HEK293T (cell line): ENCODE measurements around the gene NUDC.

ENCODE experiments used
- CTCF ChIA-PET: fragments of 350-600 bp; formaldehyde crosslinking; extraction: SDS; loops from one replicate; lab custom pipeline; 2021; ENCODE audit warnings: antibody characterized with exemption, inconsistent platforms; lab: Yijun Ruan, JAX
- POLR2A ChIA-PET: fragments of 350-600 bp; formaldehyde crosslinking; extraction: SDS; loops from one replicate; lab custom pipeline; 2020; ENCODE audit warnings: antibody characterized with exemption, inconsistent platforms; lab: Yijun Ruan, JAX
- DNase-seq: peaks from one replicate; pipeline ENCODE4 v3.0.0; 2012; ENCODE audit warnings: mixed read lengths; ENCODE audit errors: extremely low spot score
- ARNT ChIP-seq: fragments of 450-650 bp; IDR thresholded peaks from 2 replicates; pipeline ENCODE4 v1.6.1; 2017; ENCODE audit warnings: mild to moderate bottlenecking
- BHLHE40 ChIP-seq: fragments of 450-650 bp; IDR thresholded peaks from 2 replicates; pipeline ENCODE4 v1.6.1; 2016; ENCODE audit warnings: mild to moderate bottlenecking, moderate library complexity, borderline replicate concordance
- CTBP1 ChIP-seq: fragments of 450-650 bp; IDR thresholded peaks from 2 replicates; pipeline ENCODE4 v1.6.1; 2016; ENCODE audit warnings: borderline replicate concordance
- ELF4 ChIP-seq: fragments of 450-650 bp; IDR thresholded peaks from 2 replicates; pipeline ENCODE4 v1.6.1; 2017; ENCODE audit warnings: antibody characterized with exemption
- FOXA1 ChIP-seq: fragments of 450-650 bp; IDR thresholded peaks from 2 replicates; pipeline ENCODE4 v1.6.1; 2016; ENCODE audit warnings: mild to moderate bottlenecking
- FOXK2 ChIP-seq: fragments of 450-650 bp; IDR thresholded peaks from 2 replicates; pipeline ENCODE4 v1.6.1; 2016; ENCODE audit warnings: mild to moderate bottlenecking
- FOXM1 ChIP-seq: fragments of 450-650 bp; IDR thresholded peaks from 2 replicates; pipeline ENCODE4 v1.6.1; 2017; ENCODE audit warnings: mild to moderate bottlenecking, borderline replicate concordance
- HDGF ChIP-seq: fragments of 450-650 bp; IDR thresholded peaks from 2 replicates; pipeline ENCODE4 v1.6.1; 2017; ENCODE audit warnings: antibody characterized with exemption, borderline replicate concordance
- L3MBTL2 ChIP-seq: fragments of 450-650 bp; conservative IDR thresholded peaks from 2 replicates; pipeline ENCODE4 v1.6.1; 2016; ENCODE audit warnings: mild to moderate bottlenecking
- LEF1 ChIP-seq: fragments of 450-650 bp; IDR thresholded peaks from 2 replicates; pipeline ENCODE4 v1.6.1; 2017; ENCODE audit warnings: mild to moderate bottlenecking, borderline replicate concordance
- NFRKB ChIP-seq: fragments of 450-650 bp; IDR thresholded peaks from 2 replicates; pipeline ENCODE4 v1.6.1; 2016; ENCODE audit warnings: mild to moderate bottlenecking, moderate library complexity
- SP1 ChIP-seq: fragments of 450-650 bp; IDR thresholded peaks from 2 replicates; pipeline ENCODE4 v1.6.1; 2017
- SUZ12 ChIP-seq: fragments of 450-650 bp; IDR thresholded peaks from 2 replicates; pipeline ENCODE4 v1.6.1; 2016; ENCODE audit warnings: mild to moderate bottlenecking
- TARDBP ChIP-seq: fragments of 450-650 bp; IDR thresholded peaks from 2 replicates; pipeline ENCODE4 v1.6.1; 2016
- ZNF384 ChIP-seq: fragments of 450-650 bp; IDR thresholded peaks from 2 replicates; pipeline ENCODE4 v1.6.1; 2016
- TF ChIP-seq, protein P1 (sequence below): fragments of 450-650 bp; IDR thresholded peaks from 2 replicates; pipeline ENCODE4 v1.6.1; 2016

Gene NUDC

DNA sequence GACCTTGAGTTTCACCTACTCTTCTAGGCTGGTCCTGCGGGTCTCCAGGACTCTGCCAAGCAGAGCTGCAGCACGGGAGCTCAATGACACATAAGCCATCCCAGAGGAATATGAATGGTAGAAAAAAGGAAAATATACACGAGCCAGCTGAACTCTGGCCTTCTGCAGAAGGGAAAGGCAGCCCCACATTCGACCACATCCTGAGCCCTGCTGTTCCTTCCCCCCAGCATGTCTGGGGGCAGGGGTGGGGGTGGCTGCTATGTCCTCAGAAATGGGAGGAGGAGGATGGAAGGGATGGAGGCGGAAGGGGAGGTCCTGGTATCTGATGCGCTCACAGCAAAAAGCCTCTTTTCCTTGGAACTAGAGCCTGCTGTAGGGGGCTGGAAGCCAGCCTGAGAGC is 50.8 kb downstream of the NUDC start:
- ChIA-PET CTCF (no interaction called here), POLR2A (no interaction called here)
- no peak for TF ChIP-seq NFRKB
- TF ChIP-seq FOXM1, result no peak
- TF ChIP-seq FOXA1, result no peak
- no peak for TF ChIP-seq ARNT
- TF ChIP-seq L3MBTL2, result no peak
- no peak for TF ChIP-seq FOXK2
- TF ChIP-seq ZNF384, result no peak
- TF ChIP-seq ELF4, result no peak
- no peak for TF ChIP-seq CTBP1
- no peak for TF ChIP-seq SUZ12
- DNase-seq, result no peak

DNA sequence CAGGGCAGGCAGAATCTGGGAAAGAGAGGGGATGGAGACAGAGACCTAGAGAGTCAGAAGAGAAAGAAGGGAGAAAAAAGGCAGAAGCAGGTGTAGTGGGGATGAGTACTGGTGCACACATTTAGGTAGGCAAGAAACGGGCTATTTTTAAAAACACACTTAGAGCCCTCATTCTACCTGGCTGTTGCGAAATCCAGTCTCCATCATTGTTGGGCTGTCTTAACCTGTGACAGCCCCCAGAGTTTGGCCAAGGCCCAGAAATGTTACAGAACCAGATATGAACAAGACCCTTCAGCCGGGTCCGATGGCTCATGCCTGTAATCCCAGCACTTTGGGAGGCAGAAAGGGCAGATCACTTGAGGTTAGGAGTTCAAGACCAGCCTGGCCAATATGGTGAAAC is 51.3 kb downstream of the NUDC start:
- CTCF ChIA-PET, result no interaction called here
- POLR2A ChIA-PET, result no interaction called here
- TF ChIP-seq LEF1 (no peak), CTBP1 (no peak), HDGF (no peak), ELF4 (no peak), ZNF384 (no peak), BHLHE40 (no peak), NFRKB (no peak), TARDBP (no peak), FOXK2 (no peak)
- TF ChIP-seq, protein P1, sequence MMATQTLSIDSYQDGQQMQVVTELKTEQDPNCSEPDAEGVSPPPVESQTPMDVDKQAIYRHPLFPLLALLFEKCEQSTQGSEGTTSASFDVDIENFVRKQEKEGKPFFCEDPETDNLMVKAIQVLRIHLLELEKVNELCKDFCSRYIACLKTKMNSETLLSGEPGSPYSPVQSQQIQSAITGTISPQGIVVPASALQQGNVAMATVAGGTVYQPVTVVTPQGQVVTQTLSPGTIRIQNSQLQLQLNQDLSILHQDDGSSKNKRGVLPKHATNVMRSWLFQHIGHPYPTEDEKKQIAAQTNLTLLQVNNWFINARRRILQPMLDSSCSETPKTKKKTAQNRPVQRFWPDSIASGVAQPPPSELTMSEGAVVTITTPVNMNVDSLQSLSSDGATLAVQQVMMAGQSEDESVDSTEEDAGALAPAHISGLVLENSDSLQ, result no peak
- no peak for DNase-seq

- no peak for DNase-seq
- TF ChIP-seq SP1 (no peak), FOXA1 (no peak), CTBP1 (no peak), NFRKB (no peak), LEF1 (no peak), ARNT (no peak), ELF4 (no peak), SUZ12 (no peak), TARDBP (no peak), L3MBTL2 (no peak)
- CTCF ChIA-PET, result no interaction called here
- POLR2A ChIA-PET, result no interaction called here
Measured at GRCh38 chr1:26976621-26977510, 55.3 kb downstream of the NUDC start.

- no peak for TF ChIP-seq ZNF384
- no peak for TF ChIP-seq ELF4
- no peak for TF ChIP-seq BHLHE40
- no peak for TF ChIP-seq SUZ12
- no peak for TF ChIP-seq LEF1
- no peak for TF ChIP-seq L3MBTL2
- TF ChIP-seq FOXK2, result no peak
Measured at GRCh38 chr1:26978901-26979300, 57.4 kb downstream of the NUDC start.

GRCh38 chr1:26981146-26981846 is 59.8 kb downstream of the NUDC start:
- ChIA-PET CTCF (interaction anchor here (0.6 to 1.4 kb wide), 3 partner anchors 17 to 381 kb away, joined by 3 to 5 read pairs (median 4); no protein-coding TSS in a partner anchor), POLR2A (no interaction called here)
- TF ChIP-seq FOXA1 (no peak), L3MBTL2 (no peak), FOXM1 (no peak), NFRKB (no peak), BHLHE40 (no peak), CTBP1 (no peak), SP1 (no peak), HDGF (no peak), SUZ12 (no peak), ARNT (no peak), FOXK2 (no peak), TARDBP (no peak), ZNF384 (no peak), LEF1 (no peak), ELF4 (no peak)
- TF ChIP-seq, protein P1, result no peak
- DNase-seq, result no peak

More at GRCh38 chr1:26978901-26979300, 57.4 kb downstream of the NUDC start:
- no peak for DNase-seq
- ChIA-PET CTCF (interaction anchor here (0.7 kb wide), 1 partner anchor 12 kb away, joined by 6 read pairs; no protein-coding TSS in a partner anchor), POLR2A (no interaction called here)

DNA sequence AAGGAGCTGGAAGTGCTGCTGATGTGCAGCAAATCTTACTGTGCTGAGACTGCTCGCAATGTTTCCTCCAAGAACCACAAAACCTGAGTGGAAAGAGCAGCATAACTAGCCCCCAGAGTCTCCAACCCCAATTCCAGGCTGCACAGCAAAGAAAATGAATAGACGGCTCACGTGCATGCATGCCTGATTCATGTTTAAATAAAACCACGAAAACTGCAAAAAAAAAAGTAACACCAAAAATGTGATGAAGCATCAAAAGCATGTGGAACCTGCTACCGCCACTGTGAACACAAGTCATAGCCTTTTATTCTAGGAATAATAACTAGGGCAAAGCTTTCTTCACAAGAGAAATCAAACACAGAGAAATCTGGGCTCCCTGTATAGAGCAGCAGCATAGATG is 62.3 kb downstream of the NUDC start:
- TF ChIP-seq FOXA1 (no peak), BHLHE40 (no peak), ELF4 (no peak), CTBP1 (no peak), SP1 (no peak), FOXM1 (no peak), NFRKB (no peak), SUZ12 (no peak), ARNT (no peak), TARDBP (no peak), FOXK2 (no peak)
- TF ChIP-seq, protein P1, result no peak
- no peak for DNase-seq
- POLR2A ChIA-PET, result no interaction called here
- CTCF ChIA-PET, result no interaction called here
